ENCODE results near the gene COL13A1. TPM values are rescaled to one million over a fixed set of nuclear protein-coding genes. Genes with fewer than 3 reads are reported as not detected.

COL13A1 gene
- total and polyA plus RNA-seq, 2 of the 8 experiments (the other 6 are each of a cell fraction or from before 2014, with no cell fraction given) = 2.6 to 5.2 TPM

GRCh38 chr10:69941730-69942129 lies 140.0 kb downstream of the COL13A1 start (continued):
- no peak for TF ChIP-seq TAF1 (IDR thresholded peaks at IDR 0.05; ENCODE audit: low read depth, low read length)
- TF ChIP-seq RXRA (IDR thresholded peaks at IDR 0.05; ENCODE audit: insufficient read depth, low read depth, low read length) = no peak
- TF ChIP-seq NRF1 (IDR thresholded peaks at IDR 0.05; ENCODE audit: low read depth, low read length) = no peak
- TF ChIP-seq BCL11A (IDR thresholded peaks at IDR 0.05; ENCODE audit: low read depth in 2 of 2, low read length in 2 of 2) = no peak
- no peak for TF ChIP-seq TCF12 (IDR thresholded peaks at IDR 0.05; ENCODE audit: low read depth, low read length)

All from H1 (cell line).